HL-60 (cell line): Measurements from ENCODE around the gene JDP2.

Experiments used
- POLR2AphosphoS5 ChIP-seq: IDR thresholded peaks from 2 replicates; pipeline ENCODE4 v1.6.1; 2012; ENCODE audit warnings: low read depth
- SPI1 ChIP-seq: IDR thresholded peaks from 2 replicates; pipeline ENCODE4 v1.6.1; 2012; ENCODE audit warnings: low read depth, mild to moderate bottlenecking, borderline replicate concordance
- TF ChIP-seq, protein P1 (sequence below): IDR thresholded peaks from one replicate; pipeline ENCODE4 v1.5.1; 2011; ENCODE audit warnings: low read length, control low read depth, inconsistent platforms; ENCODE audit not compliant: insufficient read depth

DNA sequence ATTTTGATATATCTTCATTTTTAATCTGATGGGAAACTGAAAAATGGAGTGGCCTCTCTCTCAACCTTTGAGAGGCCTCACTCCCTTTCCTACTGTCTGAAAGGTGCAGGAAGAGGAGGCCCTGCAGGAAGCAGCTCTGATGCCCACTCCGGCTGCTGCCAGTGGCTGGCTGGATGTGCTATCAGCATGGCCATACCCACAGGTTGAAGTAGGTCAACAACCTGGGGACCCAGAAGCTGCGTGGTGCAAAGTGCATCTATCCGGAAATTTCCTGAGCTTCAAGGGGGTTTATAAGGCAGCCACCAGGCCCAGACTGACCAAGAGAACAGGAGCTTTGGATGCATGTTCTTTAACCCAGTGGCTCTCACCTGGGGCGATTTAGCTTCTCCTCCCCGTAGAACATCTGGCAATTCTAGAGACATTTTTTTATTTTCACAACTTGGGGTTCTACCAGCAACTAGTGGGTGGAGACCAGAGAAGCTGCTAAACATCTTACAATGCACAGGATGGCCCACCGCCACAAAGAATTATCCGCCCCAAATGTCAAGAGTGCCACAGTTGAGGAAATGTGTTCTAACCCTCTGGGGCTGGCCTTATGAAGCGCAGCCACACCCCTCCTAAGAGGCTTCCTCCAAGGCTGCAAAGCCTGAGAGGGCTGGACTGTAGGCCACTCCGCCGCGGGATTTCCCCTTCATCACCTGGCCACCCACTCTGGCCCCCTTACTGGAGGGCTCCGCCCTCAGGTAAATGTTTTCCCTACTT, 86.3 kb downstream of the JDP2 start:
- no peak for TF ChIP-seq POLR2AphosphoS5
- TF ChIP-seq, protein P1, sequence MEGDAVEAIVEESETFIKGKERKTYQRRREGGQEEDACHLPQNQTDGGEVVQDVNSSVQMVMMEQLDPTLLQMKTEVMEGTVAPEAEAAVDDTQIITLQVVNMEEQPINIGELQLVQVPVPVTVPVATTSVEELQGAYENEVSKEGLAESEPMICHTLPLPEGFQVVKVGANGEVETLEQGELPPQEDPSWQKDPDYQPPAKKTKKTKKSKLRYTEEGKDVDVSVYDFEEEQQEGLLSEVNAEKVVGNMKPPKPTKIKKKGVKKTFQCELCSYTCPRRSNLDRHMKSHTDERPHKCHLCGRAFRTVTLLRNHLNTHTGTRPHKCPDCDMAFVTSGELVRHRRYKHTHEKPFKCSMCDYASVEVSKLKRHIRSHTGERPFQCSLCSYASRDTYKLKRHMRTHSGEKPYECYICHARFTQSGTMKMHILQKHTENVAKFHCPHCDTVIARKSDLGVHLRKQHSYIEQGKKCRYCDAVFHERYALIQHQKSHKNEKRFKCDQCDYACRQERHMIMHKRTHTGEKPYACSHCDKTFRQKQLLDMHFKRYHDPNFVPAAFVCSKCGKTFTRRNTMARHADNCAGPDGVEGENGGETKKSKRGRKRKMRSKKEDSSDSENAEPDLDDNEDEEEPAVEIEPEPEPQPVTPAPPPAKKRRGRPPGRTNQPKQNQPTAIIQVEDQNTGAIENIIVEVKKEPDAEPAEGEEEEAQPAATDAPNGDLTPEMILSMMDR = no peak
- no peak for TF ChIP-seq SPI1
